Measurements from ENCODE around the gene MAGI2.
"Not testable (repeated sequence)": the region's sequence is repeated elsewhere in the genome, so short reads cannot be mapped to it uniquely, and the experiment has no call there.

MAGI2 gene

DNA sequence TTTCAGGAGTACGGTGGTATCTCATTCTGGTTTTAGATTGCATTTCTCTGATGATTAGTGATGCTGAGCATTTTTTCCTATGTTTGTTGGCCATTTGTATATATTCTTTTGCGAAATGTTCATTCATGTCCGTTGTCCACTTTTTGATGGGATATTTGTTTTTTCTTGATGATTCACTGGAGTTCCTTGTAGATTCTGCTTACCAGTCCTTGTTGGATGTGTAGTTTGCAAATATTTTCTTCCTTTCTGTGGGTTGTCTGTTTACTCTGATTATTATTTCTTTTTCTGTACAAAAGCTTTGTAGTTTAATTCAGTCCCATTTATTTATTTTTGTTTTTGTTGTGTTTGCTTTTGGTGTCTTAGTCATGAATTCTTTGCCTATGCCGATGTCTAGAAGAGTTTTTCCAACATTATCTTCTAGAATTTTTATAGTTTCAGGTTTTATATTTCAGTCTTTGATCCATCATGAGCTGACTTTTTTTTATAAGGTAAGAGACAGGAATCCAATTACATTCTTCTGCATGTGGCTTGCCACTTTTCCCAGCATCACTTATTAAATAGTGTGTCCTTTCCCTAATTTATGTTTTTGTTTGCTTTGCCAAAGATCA, 320.5 kb downstream of the MAGI2 start:
- no peak for DNase-seq

- no peak for DNase-seq
These were observed 322.8 kb downstream of the MAGI2 start for GRCh38 chr7:79130715-79131114.

DNA sequence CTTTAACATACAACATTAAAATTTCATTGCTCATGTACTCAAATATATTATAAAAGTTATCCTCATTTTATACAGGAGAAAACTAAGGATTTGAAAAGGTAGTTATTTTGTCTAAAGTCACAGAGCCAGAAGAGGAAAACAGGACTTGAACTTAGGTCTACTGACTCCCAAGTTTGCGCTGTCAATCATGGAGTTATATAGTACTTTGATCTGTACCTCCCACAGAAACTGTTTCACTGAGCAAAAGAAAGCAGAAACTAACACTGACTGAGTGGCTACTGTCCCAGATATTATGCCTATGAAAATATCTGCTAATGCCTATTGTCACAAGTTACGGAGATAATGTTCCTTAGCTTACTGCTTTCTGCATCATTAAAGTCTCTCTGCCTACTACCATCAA, 329.1 kb downstream of the MAGI2 start:
- DNase-seq, result no peak

GRCh38 chr7:79118143-79118542, 335.3 kb downstream of the MAGI2 start:
- no peak for DNase-seq

GRCh38 chr7:79096361-79096805, 357.1 kb downstream of the MAGI2 start:
- no peak for DNase-seq

DNA sequence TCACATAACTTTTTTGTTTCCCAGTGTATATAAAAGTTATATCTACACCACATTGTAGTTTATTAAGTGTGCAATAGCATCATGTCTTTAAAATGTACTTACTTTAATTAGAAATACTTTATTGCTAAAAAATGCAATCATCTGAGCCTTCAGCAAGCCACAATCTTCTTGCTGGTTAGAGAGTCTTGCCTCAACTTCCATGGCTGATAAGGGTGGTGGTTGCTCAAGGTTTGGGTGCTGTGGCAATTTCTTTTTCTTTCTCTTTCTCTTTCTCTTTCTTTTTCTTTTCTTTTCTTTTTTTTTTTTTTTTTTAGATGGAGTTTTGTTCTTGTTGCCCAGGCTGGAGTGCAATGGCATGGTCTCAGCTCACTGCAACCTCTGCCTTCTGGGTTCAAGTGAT, 360.0 kb downstream of the MAGI2 start:
- no peak for DNase-seq

DNA sequence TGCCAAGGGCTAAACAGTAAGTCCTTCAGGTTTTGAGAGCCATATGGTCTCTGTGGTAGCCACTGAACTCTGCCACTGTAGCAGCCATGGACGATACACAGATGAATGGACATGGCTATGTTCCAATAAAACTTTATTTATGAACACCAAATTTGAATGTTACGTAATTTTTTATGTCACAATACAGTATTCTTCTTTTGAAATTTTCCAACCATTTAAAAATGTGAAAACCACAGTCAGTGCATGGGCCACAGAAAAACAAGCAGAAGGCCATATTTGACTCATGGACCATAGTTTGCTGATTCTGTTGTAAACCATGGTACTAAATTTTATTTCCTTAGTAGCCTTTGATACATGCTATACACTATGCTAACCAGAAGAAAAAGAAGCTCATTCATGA, 361.8 kb downstream of the MAGI2 start:
- no peak for DNase-seq

- DNase-seq, result no peak
These were observed 362.5 kb downstream of the MAGI2 start for GRCh38 chr7:79091011-79091410.

GRCh38 chr7:79090543-79090942, 362.9 kb downstream of the MAGI2 start:
- DNase-seq, result no peak

DNA sequence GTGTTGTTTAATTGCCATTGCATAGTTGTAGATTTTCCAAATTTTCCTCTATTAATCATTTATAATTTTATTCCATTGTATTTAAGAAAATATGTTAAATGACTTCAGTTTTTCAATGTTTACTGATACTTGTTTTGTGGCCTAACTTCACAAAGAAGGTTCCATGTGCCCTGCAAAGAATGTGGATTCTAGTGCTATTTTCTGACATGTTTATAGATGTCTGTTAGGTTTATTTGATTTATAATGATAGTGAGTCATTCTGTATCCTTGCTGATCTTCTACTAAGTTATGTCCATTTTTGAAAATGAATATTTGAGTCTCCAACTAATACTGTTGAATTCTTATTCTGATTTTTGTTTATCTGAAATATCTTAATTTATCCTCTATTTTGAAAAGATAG, 369.0 kb downstream of the MAGI2 start:
- DNase-seq, result no peak

- no peak for DNase-seq
These were observed 373.4 kb downstream of the MAGI2 start for GRCh38 chr7:79079919-79080554.

DNA sequence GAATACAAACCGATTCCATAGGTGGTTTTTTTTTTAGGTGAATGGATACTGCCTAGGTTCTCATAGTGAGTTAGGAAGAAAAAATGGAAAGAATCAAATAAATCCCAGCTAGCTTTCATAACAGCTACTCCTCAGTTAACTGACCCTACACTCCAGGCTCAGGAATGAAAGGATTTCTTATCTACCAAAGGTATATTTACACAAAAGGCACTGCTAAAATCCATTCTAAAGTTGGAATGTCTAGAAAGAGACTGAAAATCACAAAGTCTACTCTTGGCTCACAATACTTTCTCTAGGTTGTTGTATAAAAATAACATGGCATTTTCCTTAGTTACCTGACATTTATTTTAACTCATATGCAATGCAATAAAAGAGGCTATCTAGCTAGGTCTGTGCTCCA, 375.2 kb downstream of the MAGI2 start:
- no peak for DNase-seq

DNA sequence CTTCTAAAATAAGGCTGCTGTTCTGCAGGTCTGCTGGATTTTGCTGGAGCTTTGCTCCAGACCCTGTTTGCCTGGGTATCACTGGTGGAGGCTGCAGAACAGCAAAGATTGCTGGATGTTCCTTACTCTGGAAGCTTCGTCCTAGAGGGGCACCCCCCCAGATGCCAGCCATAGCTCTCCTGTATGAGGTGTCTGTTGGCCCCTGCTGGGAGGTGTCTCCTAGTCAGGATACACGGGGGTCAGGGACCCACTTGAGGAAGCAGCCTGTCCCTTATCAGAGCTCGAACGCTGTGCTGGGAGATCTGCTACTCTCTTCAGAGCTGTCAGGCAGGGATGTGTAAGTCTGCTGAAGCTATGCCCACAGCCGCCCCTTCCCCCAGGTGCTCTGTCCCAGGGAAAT, 382.3 kb downstream of the MAGI2 start:
- DNase-seq, result not testable (repeated sequence)

DNA sequence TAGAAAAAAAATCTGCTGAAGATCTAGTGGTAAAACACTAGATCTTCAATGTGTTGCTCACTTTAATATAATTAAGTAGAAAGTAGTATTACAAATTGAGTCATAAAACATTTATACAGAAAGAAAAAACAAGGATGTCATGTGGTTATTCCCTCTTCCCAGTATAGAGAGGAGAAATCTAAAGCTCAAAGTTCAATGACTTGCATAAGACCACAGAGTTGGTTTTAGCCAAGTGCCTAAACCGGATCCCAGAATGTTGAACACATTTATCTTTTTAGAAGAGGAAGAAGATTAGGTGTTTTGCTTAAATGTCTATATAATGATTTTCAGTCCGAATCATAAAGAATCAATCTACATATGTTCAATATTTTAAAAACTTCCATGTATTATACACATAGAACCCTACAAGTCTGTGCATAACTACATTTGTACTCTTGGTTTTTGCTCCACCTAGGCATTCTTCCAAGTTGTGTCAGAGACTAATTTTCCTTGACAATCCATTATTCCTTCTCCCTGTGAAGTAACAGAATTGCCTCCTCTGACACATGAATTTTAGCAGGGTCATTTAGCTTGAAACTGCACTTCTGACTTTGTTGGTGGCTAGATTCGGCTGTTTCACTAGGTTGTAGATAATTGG, 389.2 kb downstream of the MAGI2 start:
- DNase-seq, result no peak

DNA sequence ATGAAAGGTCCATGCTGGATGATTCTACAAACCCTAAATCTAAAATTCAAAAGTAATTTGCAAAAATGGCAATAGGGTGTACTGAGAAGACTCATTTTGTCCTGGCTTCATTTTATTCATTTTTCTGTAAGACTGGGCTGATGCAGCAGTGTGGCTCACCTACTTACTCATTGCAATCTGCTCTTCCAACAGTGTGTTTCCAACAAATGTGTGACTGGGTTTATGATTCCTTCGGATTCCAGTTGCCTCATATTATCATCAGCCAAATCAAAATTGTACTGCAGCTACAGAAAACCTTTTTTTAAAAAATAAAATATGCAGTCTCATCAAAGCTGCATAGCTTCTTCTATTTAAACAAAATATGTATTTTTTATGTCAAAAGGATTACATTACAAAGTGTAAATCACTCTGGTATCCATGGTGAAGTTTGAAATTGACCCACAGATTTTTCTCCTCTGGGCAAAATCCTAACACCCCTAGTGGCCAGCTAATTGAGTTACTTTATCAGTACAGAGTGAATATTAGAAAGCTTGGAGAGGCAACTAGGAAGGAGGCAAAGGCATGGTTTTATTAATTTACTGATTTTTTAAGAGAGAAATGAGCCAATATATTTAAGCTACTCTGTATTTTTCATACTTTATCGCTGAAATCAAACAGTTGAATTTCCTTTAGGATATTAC, 390.3 kb downstream of the MAGI2 start:
- no peak for DNase-seq

- no peak for DNase-seq
These were observed 393.0 kb downstream of the MAGI2 start for GRCh38 chr7:79060498-79060897.

- no peak for DNase-seq
These were observed 397.6 kb downstream of the MAGI2 start for GRCh38 chr7:79055722-79056415.

DNA sequence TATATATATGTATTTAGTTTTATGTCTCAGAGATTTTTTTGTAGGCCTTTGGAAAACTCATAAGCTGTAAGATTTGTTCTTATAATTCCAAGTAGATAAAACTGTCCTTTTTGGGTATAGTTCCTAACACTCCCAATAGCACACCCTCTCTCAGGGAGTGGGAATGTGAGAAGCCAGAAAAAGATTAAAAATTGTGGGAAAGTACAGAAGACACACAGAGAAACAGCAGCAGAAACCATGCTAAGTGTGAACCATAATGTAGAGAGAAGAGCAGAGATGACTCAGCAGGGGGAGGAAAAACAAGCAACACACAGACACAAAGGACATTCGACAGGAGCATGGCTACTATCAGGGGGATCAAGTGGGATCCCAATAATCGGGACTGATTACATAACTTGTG, 401.6 kb downstream of the MAGI2 start:
- DNase-seq, result no peak

DNA sequence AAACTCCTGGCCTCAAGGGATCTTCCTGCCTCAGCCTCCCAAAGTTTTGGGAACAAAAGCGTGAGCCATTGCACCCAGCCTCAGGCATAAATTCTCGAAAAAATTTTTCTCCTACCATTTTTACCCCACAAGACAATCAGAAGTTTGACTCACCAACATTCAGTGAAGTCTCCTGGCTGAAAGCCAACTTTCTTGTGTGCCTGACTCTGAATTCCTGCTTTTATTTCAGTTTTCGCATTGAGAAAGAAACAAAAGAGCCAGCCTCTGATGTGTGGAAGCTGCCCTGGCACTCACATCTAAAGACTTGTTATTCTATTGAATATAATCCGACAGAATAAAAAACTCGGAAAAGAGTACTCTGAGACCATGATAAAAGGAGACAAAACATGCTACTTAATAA, 402.9 kb downstream of the MAGI2 start:
- DNase-seq, result no peak

DNA sequence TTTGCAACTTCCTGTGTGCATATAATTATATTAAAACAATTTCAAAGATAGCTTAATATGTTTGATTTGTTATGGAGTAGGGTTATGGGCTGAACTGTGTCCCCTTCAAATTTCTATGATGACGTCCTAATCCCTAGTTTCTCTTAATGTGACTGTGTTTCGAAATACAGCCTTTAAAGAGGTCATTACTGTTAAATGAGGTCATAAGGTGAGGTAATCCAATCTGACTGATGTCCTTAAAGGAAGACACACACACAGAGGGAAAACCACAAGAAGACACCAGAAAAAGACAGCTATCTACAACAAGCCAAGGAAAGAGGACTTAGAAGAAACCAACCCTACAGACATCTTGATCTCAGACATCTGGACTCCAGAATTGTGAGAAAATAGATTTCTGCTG, 407.4 kb downstream of the MAGI2 start:
- no peak for DNase-seq

DNA sequence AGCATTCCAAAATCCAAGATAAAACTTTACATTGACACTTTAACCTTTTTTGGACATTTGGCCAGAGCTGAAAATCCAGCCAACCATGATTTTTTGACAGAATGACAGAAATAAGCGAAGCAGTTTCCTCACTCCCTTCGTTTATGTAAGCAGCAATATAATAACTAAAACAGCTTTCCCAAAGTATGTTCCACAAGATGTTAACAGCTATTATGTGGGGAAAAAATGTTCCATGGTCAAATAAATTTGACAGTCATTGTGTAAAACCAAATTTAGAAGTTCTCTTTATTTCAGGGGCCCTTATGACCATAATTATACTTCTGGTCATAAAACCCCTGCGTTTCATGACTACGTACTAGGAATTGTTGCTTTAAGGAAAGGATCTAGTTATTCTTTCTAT, 416.5 kb downstream of the MAGI2 start:
- no peak for DNase-seq

- DNase-seq, result no peak
These were observed 417.1 kb downstream of the MAGI2 start for GRCh38 chr7:79036356-79036755.

- DNase-seq, result no peak
These were observed 417.6 kb downstream of the MAGI2 start for GRCh38 chr7:79035858-79036257.
